Suppressor macrophage (primary cell): ENCODE data around the gene LGMN.
"Not testable (repeated sequence)": the region's sequence is repeated elsewhere in the genome, so short reads cannot be mapped to it uniquely, and the experiment has no call there.

Experiments used
- DNase-seq, 4 experiments: peaks; one replicate each; pipeline ENCODE4 v3.0.0-alpha.2; 2020 to 2022

Gene LGMN

DNA sequence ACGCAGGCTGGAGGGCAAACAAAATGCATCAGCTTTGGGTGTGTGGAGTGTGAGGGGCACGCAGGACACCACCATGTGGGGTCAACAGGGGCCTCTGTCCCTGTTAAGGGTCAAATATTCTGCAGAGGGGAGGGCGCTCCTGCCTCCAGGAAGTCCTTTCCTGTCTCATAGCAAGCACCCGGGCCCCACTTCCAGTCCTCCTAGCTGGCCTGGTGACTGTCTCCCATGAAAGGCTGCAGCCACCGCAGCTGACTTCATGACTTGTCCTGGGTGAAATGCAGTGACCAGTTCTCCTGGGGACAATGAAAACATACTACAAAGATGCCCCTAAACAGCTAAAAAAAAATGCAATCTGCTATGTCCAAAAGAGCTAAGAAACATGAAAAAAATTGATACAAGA is 53.6 kb downstream of the LGMN start:
- DNase-seq = no peak

DNA sequence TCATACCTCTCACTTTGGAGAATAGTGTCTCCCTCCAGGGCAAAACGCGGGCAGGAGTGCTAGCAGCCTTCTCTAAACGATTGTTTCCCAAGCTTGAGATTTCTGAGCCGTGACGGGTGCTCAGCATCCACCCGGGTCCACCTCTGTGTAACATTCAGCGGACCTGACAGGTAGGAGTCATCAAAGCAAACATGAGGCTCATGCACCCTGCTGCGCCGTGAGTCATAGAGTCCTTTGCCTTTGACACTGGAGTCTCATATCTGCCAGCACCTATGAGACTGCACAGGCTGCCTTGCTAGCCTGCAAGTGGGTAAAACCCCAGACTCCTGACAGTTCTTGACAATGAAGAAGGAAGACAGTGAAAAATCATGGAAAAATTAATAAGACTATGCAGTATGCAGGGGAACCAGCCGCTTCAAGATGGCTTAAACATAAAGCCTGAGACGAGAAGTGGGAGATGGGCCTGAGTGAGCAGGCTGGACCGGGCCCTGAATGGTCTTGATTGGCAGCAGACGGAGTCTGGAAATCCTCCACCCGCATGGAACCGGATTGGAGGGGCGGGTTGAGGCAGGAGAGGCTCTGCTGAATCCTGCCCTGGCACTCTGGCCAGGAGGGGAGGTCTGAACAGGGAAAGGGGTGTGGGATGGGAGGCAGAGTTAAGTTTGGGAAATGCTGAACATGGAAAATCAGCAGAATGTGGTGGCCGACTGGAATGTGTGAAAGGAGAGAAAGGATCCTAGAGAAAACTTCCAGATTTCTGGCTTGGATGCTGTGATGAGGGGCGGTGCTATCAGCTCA is 54.2 kb downstream of the LGMN start:
- no peak for DNase-seq

DNA sequence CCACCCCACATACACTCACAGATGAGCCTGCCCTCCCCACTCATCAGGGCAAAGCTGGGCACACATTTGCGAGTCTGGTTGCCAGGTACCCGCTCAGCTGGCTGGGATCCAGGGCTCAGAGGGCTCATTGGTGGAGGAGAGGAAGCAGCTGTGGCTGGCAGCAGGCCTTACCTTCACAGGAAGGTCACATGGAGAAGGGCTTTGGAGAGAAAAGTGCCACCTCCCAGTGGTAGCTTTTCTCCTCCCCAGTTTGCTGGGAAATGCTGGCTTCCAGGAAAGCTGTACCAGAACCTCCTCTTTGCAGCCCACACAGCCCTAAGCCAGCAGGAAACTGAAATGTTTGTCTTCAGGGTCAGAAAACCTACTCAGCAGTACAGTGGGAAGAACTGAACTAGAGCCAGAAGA is 55.6 kb downstream of the LGMN start:
- peak; percentile 45 to 64 (median 48) for DNase-seq

DNA sequence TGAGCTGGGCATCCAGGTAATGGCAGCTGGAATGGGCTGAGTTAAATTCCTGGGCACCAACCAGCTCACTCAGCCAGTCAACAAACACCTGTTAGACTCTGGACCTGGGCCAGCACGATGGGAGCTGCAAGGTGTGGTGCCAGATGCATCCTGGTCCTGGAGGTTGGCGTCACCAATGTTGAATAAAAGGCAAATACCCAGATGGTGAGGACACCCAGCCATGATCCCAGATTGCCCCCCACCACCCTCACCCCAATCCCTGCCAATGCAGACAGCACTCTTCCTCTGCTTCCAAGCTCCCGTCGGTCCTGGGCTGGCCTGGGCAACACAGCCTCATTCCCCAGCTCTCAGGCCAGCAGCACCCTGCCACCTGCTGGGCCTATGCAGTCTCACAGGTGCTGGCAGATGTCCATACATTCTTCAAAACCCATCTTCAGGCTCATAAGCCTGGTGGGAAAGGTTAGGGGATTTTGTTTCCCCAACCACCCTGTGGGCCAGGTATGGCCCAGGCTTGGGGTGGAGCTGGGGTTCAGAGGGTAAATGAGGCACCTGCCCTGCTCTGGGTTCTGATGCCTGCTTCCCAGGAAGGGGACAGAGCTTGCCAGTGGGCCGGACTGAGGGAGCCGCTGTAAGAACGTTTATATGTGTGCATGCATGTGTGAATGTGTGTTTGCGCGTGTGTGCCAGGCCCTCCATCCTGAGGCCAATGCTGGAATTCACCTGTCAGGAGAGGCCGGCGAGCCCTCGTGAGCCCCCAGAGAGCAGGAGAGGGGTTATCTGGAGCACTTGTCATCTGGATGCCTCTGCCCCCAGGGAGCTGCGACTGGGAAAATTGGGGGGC is 58.0 kb downstream of the LGMN start:
- no peak for DNase-seq

DNA sequence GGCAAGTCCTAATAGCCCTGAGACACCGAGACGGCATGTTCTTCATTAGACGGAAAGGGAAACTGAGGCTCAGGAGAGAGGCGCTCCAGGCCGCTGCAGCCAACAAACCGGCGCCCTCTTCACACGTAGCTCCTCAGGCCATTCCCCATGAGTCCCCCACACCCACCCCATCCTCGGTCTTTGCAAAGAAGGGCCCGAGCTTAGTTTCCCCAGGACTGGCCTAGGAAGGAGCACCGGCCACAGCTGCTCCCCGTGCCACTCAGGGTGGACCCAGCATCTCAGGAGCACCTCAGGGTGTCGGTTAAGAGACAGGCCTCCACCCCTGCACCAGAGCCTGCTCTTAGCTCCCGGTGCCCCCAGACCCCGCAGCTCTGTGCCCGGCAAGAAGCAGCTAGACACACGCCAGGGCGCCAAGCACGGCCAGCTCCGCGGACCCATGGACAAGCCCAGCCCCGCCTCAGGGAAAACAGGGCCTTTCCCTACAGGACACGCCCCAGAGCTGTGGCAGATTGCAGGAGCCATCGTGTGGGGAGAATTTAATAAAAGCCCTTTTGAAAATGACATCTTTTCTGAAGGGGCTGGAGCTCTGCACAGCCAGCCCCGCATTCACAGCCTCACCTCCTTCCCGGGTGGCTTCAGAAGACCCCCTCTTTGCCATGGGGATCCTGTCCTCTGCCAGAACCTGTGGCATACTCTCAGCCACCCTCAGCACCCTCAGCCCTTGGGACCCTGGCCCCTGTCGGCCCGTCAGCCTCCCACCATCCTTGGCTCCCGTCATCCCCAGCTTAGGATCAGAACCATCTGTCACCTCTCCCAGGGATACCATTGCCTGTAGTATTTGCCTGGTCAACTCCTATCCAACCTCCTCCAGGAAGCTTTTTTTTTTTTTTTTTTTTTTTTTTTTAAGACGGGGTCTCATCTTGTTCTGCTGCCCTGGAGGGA is 59.7 kb downstream of the LGMN start:
- DNase-seq = no peak

DNA sequence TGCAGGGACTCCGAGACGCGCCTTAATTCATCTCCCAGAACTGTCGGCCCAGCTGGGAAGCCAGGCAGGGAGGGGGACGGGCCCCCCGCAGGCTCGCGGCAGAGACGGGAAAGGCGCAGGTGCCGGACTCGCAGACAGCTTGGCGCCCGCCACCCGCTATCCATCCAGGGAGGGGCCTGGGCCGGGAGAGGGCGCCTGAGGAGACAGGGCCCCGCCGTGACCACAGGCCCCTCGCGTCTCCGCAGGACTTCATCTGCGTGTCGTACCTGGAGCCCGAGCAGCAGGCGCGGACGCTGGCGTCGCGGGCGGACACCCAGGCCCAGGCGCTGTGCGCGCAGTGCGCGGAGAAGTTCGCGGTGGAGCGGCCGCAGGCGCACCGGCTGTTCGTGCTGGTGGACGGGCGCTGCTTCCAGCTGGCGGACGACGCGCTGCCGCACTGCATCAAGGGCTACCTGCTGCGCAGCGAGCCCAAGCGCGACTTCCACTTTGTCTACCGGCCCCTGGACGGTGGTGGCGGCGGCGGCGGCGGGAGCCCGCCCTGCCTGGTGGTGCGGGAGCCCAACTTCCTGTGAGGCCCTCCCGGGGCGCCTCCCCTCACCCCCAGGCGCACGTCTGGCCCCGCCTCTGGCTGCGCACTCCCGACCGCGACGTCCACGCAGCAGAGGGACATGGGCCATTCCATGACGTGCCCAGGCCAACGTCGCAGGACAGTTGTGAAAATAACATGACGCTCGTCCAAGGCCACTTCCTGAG is 60.6 kb downstream of the LGMN start:
- DNase-seq = no peak

DNA sequence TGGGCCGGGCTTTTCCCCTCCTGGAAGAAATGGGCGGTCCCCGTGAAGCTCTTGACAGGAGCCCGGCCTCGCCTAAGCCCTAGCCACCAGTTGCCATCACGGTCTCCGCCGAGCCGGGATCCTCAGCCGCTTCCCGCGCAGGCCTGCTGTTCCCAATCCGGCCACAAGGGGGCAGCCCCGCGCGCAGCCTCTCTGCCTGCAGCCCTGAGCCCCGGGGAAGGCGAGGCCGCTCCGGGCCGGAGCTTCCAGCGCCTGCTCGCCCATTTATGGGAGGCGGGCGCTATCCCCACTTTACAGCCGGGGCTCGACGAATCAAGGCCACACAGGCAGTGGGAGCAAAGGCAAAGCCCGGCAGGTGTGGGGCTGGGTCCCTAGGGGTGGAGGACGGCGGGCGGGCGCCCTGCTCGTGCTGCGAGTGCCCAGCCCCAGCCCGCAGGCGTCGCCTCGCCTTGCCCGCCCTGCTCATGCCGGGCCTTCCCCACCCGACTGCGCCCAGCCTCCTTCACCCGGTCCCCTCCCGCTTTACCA is 61.5 kb downstream of the LGMN start:
- DNase-seq = peak; percentile 58 to 79 (median 74)

DNA sequence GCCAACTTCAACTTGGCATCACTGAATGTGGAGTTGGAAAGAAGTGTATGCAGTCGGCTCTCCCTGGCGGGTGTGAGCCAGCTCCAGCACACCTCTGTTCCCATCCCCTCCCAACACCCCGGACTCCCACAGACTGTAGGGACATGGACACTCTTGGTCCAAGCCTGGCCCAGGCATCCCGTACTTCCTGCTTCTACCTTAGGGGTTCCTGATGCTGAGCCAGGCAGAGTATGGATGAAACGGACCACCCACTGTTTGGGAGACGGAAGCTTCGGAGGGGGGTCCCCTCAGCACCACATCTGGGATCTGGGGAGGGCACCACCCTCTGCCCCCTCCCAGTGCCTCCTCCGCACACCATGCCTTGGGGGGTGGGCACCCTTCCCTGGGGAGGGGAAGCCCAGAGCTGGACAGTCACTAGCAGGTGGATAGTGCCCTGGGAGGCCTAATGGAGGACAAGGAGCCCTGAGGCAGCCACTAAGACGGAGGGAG is 62.0 kb downstream of the LGMN start:
- DNase-seq = no peak

DNA sequence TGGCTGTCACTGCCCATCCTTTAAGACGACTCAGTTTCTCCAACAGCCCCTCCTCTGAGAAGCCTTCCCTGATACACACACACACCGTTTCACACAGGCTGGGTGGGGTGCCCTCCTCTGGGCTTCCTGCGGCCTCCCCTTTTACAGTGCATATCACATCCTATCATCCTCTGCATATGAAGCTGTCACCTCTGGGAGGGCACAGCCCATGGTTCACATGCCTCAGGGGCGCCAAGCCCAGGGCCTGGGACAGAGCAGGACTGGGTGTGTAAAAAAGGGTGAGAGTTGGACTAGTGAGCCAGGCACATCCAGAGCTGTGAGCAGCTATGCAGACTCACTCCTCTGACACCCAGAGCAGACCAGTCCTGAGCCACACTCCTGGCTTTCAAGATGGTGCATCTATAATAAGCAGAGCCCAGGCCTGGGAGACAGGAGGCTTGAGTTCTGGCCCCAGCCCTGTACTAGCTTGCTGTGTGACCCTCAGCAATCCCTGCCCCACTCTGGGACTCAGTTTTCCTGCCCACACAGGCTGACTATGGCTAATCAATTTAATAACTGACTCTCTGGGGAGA is 62.6 kb downstream of the LGMN start:
- no peak for DNase-seq

DNA sequence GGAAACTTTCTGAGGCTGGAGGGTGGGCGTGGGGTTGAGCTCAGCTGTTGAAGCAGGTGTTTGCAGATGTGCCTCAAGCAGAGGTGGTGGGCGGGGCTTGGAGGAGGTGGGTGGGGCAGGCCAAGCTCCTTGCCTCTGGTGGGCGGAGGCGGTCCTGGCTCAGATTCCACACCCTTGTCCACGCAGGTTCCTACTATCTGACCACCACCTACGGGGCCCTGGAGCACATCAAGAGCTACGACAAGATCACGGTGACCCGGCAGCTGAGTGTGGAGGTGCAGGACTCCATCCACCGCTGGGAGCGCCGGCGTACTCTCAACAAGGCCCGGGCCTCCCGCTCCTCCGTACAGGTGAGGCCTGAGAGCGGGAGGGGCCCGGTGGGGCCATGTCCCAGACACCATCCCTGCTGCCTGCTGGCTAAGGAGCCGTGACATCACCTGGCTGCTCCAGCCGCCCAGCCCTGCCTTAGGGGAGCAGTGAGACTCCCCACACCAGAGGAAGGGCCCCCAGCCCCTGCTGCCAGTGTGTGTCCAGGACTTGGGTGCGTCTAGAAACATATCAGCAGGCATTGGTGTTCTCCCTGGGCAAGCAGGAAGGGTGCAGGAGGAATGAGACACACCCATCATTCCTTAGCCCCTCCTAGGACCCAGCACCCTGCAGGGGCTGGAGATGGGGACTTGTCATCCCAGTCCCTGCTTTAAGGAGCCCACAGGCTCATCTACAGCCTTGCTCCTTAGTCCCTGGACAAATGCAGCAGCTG is 63.4 kb downstream of the LGMN start:
- DNase-seq = no peak

DNA sequence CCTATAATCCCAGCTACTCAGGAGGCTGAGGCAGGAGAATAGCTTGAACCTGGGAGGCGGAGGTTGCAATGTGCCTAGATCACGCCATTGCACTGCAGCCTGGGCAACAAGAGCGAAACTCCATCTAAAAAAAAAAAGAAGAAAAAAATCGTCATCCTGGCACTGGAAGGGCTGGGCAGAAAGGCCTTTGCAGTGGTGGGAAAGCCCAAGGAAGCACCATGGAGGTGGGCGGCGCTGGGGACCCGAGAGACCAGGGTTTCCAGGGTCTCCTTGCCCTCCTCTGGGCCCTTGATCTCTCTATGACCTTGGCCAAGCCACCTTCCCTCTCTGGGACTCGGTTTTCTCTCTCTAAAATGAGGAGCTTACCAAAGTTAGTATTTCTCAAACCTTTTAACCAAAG is 65.4 kb downstream of the LGMN start:
- DNase-seq = no peak

DNA sequence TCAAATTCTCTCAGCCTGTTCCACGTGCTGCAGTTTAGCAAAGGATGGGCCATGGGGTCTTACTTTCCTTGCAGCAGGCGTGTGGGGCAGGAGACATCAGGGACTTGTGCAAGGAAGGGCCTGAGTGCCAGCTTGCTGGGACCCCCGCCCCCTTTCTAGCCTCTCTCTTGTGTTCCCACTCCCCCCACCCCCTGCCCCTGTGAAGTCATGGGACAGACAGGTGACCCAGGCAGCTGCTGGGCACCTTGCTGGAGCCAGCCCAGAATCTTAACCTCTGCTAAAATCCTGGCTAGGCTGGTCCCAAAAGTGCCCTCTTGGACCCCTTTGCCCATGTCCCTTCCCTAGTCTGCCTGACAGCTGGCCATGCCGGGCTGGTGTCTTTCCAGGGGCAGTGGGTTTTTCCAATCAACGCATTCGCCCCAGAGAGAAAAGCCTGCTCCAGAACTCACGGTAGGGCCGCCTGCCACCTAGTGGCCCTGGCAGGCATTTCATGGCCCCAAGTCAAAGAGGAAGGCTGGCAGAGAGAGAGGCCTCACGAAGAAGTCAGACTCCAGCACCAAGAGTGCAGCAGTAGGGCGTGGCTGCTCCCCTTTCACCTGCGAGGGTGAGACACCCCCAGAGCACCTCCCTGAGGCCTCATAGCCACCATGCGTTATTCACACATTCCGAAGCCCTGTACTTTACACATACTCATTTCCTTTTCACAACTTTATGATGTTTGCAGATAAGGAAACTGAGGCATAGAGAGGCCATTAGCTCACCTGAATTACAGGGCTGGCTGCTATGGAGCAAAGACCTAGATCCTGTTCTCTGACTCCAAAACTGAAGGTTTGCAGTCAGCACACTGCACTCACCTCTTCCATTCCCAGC is 67.4 kb downstream of the LGMN start:
- DNase-seq = peak; percentile 85 to 91 (median 88)

DNA sequence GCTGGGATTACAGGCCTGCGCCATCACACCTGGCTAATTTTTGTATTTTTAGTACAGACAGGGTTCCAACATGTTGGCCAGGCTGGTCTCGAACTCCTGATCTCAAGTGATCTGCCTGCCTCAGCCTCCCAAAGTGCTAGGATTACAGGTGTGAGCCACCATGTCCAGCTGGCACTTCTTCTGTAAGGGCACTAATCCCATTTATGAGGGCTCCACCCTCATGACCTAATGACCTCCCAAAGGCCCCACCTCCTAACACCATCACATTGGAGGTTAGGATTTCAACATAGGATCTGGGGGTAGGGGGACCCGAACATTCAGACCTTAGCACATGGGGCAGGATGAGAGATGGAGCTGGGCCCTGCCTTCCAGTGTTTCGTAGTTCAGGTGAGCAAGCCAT is 68.1 kb downstream of the LGMN start:
- not testable (repeated sequence) for DNase-seq

DNA sequence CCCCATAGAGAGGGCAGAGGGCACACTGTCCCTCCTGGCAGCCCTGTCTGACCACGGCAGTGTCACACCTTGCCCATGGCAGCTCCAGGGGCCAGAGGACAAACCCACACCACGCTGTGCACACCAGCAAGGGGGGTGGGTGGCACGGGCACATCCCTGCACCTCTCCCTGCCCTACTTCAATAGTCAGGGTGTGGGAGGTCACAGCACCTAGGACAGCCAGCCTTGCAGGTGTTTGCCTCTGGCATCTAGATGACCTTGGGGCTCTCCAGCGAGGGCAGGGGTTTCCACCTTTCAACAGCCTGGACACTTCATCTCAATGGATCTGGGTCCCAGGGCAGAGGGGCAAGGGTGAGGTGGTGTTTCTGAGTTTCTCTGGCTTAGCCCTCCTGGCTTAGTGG is 69.2 kb downstream of the LGMN start:
- DNase-seq = no peak

DNA sequence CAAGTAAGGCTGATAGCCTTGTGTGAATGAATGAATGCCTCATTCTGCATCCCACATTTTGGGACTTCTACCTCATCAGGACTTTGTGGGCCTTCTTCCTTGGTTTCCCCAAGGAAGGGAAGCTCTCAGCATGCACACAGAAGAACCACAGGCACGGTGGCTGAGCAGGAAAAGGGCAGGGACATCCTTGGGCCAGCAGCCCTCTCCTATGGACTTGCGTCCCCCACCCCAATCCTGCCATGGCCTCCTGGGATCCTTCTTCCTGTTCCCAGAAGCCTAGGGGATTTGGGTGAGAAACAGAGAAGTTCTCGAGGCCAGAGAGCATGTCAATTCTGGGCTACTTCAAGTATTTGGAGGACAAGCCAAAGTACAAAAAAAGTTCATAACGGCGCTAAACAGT is 69.7 kb downstream of the LGMN start:
- DNase-seq = no peak

DNA sequence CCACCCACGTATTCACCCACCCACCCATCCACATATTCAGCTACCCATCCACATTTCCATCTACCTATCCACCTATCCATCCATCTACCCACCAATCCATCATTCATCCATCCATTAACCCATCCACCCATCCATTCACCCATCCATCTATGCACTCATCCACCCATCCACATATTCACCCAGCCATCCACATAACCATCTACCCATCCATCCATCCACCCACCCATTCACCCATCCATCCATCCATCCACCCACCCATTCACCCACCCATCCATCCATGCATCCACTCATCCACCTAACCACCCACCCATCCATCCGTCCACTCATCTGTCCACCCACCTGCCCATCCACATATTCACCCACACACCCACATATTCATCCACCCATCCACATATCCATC is 70.5 kb downstream of the LGMN start:
- DNase-seq = no peak

DNA sequence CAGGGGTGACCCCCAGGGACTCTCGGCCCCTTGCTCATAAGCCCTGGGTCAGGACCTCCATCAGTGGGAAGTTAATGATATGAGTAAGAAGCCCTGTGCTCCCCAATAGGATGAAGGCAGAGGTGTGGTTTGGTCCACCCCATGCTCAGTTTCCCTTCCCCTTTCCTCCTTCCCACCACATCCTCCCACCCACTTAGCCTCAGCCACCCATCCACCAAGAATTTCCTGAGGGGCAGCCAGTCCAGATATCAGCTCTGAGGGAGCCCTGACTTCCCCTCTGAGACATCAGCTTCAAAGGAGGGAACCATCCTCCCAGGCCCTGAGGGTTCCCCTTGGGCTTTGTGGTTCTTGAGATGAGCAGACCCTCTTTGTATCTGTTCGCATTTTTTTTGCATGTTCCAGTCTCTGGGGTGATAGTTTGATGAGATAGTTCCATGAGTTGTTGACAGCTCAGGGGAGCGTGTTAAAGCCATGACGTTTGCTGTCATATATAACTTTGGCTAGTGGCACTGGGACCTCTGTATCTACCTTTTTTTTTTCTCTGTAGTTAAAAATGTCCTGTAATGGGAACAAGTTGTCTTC is 71.2 kb downstream of the LGMN start:
- DNase-seq = peak; percentile 84 to 95 (median 90)

DNA sequence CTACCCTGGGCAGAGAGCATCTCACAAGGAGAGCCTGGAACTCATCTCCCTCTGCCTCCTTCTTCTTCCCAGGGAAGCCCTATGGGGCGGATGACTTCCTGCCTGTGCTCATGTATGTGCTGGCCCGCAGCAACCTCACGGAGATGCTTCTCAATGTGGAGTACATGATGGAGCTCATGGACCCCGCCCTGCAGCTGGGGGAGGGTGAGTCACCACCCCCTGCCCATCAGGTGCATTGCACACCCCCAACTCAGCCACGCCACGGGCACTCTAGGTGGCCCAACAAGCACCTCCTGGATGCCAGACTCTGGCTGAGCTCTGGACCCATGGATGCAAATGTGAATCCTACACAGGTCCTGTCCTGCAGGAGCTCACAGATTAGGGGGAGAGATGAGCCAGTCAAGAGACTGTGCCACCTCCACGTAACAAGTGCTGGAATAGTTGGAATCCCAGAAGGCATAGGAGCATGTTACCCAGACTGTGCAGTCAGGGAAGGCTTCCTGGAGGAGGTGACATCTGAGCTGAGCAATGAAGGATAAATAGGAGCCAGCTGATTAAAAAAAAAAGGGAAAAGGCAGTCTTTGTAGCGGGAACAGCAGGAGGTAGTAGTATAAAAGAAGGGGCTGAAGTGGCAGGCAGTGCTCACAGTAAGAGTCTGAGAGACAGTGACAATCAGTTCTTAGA is 71.9 kb downstream of the LGMN start:
- peak in 1 of 4 experiments; percentile 46 for DNase-seq
